GM23338 (cell line): ENCODE data around the gene TEKTIP1. TPM values are rescaled to one million over a fixed set of nuclear protein-coding genes. Genes with fewer than 3 reads are reported as not detected.

Experiments used
- ATAC-seq: fragments of 200-7000 bp; cut with Tn5 transposase; 3 replicates; pipeline ENCODE4 v1.9.1; 2020
- DNase-seq: peaks from one replicate; pipeline ENCODE4 v3.0.0-alpha.2; 2015; ENCODE audit warnings: low spot score
- H2AFZ ChIP-seq: fragments of 200-600 bp; sonication (generic); 2 replicates; pipeline ENCODE4 v1.8.0; 2016; ENCODE audit warnings: antibody characterized with exemption, mild to moderate bottlenecking, moderate library complexity
- H3F3A ChIP-seq: fragments of 200-600 bp; sonication (generic); replicated peaks from 2 replicates; pipeline ENCODE4 v1.8.0; 2017; ENCODE audit warnings: antibody characterized with exemption, mixed run types, low read depth
- H3K27ac ChIP-seq: fragments of 200-600 bp; sonication (generic); 2 replicates; pipeline ENCODE4 v1.6.1; 2016; ENCODE audit warnings: low read depth
- H3K27me3 ChIP-seq: fragments of 200-600 bp; sonication (generic); 2 replicates; pipeline ENCODE4 v1.8.0; 2016; ENCODE audit warnings: mild to moderate bottlenecking, mixed run types, moderate library complexity; ENCODE audit not compliant: insufficient read depth
- H3K36me3 ChIP-seq: fragments of 200-600 bp; sonication (generic); 2 replicates; pipeline ENCODE4 v1.8.0; 2016; ENCODE audit warnings: mild to moderate bottlenecking; ENCODE audit not compliant: insufficient read depth
- H3K4me1 ChIP-seq: fragments of 200-600 bp; sonication (generic); 2 replicates; pipeline ENCODE4 v1.8.0; 2016; ENCODE audit warnings: mild to moderate bottlenecking, moderate library complexity; ENCODE audit not compliant: insufficient read depth
- H3K4me2 ChIP-seq: fragments of 200-600 bp; sonication (generic); 2 replicates; pipeline ENCODE4 v1.7.1; 2017; ENCODE audit warnings: mixed run types
- H3K4me3 ChIP-seq: fragments of 200-600 bp; sonication (generic); 2 replicates; pipeline ENCODE4 v1.6.1; 2016; ENCODE audit warnings: mixed run types
- H3K79me2 ChIP-seq: fragments of 200-600 bp; sonication (generic); replicated peaks from 2 replicates; pipeline ENCODE4 v1.8.0; 2017; ENCODE audit warnings: mild to moderate bottlenecking; ENCODE audit not compliant: insufficient read depth
- H3K9me2 ChIP-seq: fragments of 200-600 bp; sonication (generic); 2 replicates; pipeline ENCODE4 v1.8.0; 2017; ENCODE audit not compliant: insufficient read depth
- H4K20me1 ChIP-seq: fragments of 200-600 bp; sonication (generic); replicated peaks from 2 replicates; pipeline ENCODE4 v1.8.0; 2017; ENCODE audit warnings: mild to moderate bottlenecking; ENCODE audit not compliant: insufficient read depth
- H3K27ac Mint-ChIP-seq: 2 replicates; pipeline ENCODE4 v1.8.0; 2020; ENCODE audit warnings: inconsistent platforms, mild to moderate bottlenecking, moderate library complexity, mixed read lengths
- H3K27me3 Mint-ChIP-seq: 3 replicates; pipeline ENCODE4 v1.8.0; 2022; ENCODE audit warnings: low read depth, mild to moderate bottlenecking, moderate library complexity, mixed read lengths, inconsistent platforms; ENCODE audit not compliant: insufficient read depth, poor library complexity
- H3K36me3 Mint-ChIP-seq: 3 replicates; pipeline ENCODE4 v1.8.0; 2021; ENCODE audit warnings: low read depth, mild to moderate bottlenecking, inconsistent platforms, moderate library complexity, mixed read lengths
- H3K4me1 Mint-ChIP-seq: 3 replicates; pipeline ENCODE4 v1.8.0; 2020; ENCODE audit warnings: mild to moderate bottlenecking, inconsistent platforms, mixed read lengths
- H3K4me3 Mint-ChIP-seq: 3 replicates; pipeline ENCODE4 v1.8.0; 2021; ENCODE audit warnings: moderate library complexity, mild to moderate bottlenecking, inconsistent platforms, mixed read lengths
- H3K9me3 Mint-ChIP-seq: 3 replicates; pipeline ENCODE4 v1.8.0; 2020; ENCODE audit warnings: moderate library complexity, mild to moderate bottlenecking, inconsistent platforms, mixed read lengths
- EZH2 ChIP-seq: fragments of 200-600 bp; sonication (generic); IDR thresholded peaks from one replicate; pipeline ENCODE4 v1.8.0; 2017; ENCODE audit warnings: antibody characterized with exemption, mild to moderate bottlenecking, low read depth; ENCODE audit not compliant: unreplicated experiment
- JUNB ChIP-seq: IDR thresholded peaks from one replicate; pipeline ENCODE4 v1.6.1; 2016; ENCODE audit warnings: antibody characterized with exemption; ENCODE audit not compliant: unreplicated experiment
- NANOG ChIP-seq: IDR thresholded peaks from 2 replicates; pipeline ENCODE4 v1.6.1; 2016; ENCODE audit warnings: antibody characterized with exemption, borderline replicate concordance
- STAT1 ChIP-seq: IDR thresholded peaks from one replicate; pipeline ENCODE4 v1.6.1; 2016; ENCODE audit warnings: antibody characterized with exemption; ENCODE audit not compliant: unreplicated experiment
- polyA plus RNA-seq: library from polyadenylated mRNA; unstranded; fragments of >200 nt; fragmentation: Nextera tagmentation; extraction: Ambion mirVana; gene quantifications from 2 replicates; pipeline ENCODE4 v1.2.1, GENCODE V29; 2016
- total RNA-seq: library from RNA; depleted of rRNA; stranded (reverse); fragments of >200 nt; shearing (Covaris generic); gene quantifications from 2 replicates; pipeline ENCODE4 v1.2.3, GENCODE V29; 2014
- TF ChIP-seq, protein P1 (sequence below): fragments of 250-450 bp; sonication (Bioruptor Pico); IDR thresholded peaks from 2 replicates; pipeline ENCODE4 v1.5.0; 2020; ENCODE audit warnings: mild to moderate bottlenecking, moderate library complexity
- TF ChIP-seq, protein P2 (sequence below), 2 experiments: fragments of 200-600 bp in 1 of 2; sonication (generic) in 1 of 2; conservative IDR thresholded peaks; 2 replicates each; pipeline versions ENCODE4 v1.5.1 to v1.6.1; 2016 to 2017; ENCODE audit warnings: antibody characterized with exemption in 2 of 2, low read depth in 2 of 2, mild to moderate bottlenecking in 2 of 2, moderate library complexity in 1 of 2

TEKTIP1 gene
- total and polyA plus RNA-seq, 2 experiments from 2014 or later = not detected

GRCh38 chr19:3589949-3590348 lies 51.0 kb downstream of the TEKTIP1 start:
- Histone ChIP-seq H3K4me1 (no peaks in the 10 kb centered on the region), H2AFZ (no peak overlapping the region), H3K36me3 (no peaks in the 10 kb centered on the region), H3K27ac (no peak overlapping the region), H3K9me2 (no peaks in the 10 kb centered on the region), H4K20me1 (no peaks in the 10 kb centered on the region), H3K79me2 (no peaks in the 10 kb centered on the region), H3K4me3 (no peak overlapping the region), H3F3A (peaks cover 6% of the 10 kb centered on the region; the same call in 1 of the 2 replicates), H3K4me2 (no peak overlapping the region), H3K27me3 (peaks cover 24% of the 10 kb centered on the region)
- peaks cover 15% of the 10 kb centered on the region for H3K27me3 Mint-ChIP-seq
- no peak overlapping the region for H3K4me3 Mint-ChIP-seq
- no peak for DNase-seq
- peaks cover 17% of the 10 kb centered on the region for H3K9me3 Mint-ChIP-seq
- no peaks in the 10 kb centered on the region for H3K4me1 Mint-ChIP-seq
- no peak for ATAC-seq
- peaks cover 3% of the 10 kb centered on the region; the same call in 2 of the 3 replicates for H3K36me3 Mint-ChIP-seq
- H3K27ac Mint-ChIP-seq = no peak overlapping the region
- no peak for TF ChIP-seq NANOG
- TF ChIP-seq STAT1 = no peak
- TF ChIP-seq JUNB = no peak
- TF ChIP-seq EZH2 = no peak
- TF ChIP-seq, protein P1, sequence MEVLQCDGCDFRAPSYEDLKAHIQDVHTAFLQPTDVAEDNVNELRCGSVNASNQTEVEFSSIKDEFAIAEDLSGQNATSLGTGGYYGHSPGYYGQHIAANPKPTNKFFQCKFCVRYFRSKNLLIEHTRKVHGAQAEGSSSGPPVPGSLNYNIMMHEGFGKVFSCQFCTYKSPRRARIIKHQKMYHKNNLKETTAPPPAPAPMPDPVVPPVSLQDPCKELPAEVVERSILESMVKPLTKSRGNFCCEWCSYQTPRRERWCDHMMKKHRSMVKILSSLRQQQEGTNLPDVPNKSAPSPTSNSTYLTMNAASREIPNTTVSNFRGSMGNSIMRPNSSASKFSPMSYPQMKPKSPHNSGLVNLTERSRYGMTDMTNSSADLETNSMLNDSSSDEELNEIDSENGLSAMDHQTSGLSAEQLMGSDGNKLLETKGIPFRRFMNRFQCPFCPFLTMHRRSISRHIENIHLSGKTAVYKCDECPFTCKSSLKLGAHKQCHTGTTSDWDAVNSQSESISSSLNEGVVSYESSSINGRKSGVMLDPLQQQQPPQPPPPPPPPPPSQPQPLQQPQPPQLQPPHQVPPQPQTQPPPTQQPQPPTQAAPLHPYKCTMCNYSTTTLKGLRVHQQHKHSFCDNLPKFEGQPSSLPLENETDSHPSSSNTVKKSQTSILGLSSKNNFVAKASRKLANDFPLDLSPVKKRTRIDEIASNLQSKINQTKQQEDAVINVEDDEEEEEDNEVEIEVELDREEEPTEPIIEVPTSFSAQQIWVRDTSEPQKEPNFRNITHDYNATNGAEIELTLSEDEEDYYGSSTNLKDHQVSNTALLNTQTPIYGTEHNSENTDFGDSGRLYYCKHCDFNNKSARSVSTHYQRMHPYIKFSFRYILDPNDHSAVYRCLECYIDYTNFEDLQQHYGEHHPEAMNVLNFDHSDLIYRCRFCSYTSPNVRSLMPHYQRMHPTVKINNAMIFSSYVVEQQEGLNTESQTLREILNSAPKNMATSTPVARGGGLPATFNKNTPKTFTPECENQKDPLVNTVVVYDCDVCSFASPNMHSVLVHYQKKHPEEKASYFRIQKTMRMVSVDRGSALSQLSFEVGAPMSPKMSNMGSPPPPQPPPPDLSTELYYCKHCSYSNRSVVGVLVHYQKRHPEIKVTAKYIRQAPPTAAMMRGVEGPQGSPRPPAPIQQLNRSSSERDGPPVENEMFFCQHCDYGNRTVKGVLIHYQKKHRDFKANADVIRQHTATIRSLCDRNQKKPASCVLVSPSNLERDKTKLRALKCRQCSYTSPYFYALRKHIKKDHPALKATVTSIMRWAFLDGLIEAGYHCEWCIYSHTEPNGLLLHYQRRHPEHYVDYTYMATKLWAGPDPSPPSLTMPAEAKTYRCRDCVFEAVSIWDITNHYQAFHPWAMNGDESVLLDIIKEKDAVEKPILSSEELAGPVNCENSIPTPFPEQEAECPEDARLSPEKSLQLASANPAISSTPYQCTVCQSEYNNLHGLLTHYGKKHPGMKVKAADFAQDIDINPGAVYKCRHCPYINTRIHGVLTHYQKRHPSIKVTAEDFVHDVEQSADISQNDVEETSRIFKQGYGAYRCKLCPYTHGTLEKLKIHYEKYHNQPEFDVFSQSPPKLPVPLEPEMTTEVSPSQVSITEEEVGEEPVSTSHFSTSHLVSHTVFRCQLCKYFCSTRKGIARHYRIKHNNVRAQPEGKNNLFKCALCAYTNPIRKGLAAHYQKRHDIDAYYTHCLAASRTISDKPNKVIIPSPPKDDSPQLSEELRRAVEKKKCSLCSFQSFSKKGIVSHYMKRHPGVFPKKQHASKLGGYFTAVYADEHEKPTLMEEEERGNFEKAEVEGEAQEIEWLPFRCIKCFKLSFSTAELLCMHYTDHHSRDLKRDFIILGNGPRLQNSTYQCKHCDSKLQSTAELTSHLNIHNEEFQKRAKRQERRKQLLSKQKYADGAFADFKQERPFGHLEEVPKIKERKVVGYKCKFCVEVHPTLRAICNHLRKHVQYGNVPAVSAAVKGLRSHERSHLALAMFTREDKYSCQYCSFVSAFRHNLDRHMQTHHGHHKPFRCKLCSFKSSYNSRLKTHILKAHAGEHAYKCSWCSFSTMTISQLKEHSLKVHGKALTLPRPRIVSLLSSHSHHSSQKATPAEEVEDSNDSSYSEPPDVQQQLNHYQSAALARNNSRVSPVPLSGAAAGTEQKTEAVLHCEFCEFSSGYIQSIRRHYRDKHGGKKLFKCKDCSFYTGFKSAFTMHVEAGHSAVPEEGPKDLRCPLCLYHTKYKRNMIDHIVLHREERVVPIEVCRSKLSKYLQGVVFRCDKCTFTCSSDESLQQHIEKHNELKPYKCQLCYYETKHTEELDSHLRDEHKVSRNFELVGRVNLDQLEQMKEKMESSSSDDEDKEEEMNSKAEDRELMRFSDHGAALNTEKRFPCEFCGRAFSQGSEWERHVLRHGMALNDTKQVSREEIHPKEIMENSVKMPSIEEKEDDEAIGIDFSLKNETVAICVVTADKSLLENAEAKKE (CRISPR knock-in tag) = no peak
- TF ChIP-seq, protein P2, sequence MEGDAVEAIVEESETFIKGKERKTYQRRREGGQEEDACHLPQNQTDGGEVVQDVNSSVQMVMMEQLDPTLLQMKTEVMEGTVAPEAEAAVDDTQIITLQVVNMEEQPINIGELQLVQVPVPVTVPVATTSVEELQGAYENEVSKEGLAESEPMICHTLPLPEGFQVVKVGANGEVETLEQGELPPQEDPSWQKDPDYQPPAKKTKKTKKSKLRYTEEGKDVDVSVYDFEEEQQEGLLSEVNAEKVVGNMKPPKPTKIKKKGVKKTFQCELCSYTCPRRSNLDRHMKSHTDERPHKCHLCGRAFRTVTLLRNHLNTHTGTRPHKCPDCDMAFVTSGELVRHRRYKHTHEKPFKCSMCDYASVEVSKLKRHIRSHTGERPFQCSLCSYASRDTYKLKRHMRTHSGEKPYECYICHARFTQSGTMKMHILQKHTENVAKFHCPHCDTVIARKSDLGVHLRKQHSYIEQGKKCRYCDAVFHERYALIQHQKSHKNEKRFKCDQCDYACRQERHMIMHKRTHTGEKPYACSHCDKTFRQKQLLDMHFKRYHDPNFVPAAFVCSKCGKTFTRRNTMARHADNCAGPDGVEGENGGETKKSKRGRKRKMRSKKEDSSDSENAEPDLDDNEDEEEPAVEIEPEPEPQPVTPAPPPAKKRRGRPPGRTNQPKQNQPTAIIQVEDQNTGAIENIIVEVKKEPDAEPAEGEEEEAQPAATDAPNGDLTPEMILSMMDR (conservative IDR thresholded peaks at IDR 0.05; ENCODE audit: low read depth in 2 of 2) = no peak
